Lower leg skin (tissue), 4 donors: ENCODE data around the gene PREX1. TPM values are rescaled to one million over a fixed set of nuclear protein-coding genes. Genes with fewer than 3 reads are reported as not detected.

Source experiments
- DNase-seq, 2 donors: peaks; one replicate each; pipeline ENCODE4 v3.0.0-alpha.2; 2019; ENCODE audit warnings: low spot score in 2 of 2
- H3K4me3 ChIP-seq: fragments of 200-600 bp; sonication (generic); 2 replicates; pipeline ENCODE4 v1.5.1; 2017; ENCODE audit warnings: mild to moderate bottlenecking, low read depth; ENCODE audit not compliant: poor library complexity, severe bottlenecking
- POLR2A ChIP-seq, 2 donors: fragments of 450-650 bp; IDR thresholded peaks; one replicate each; pipeline ENCODE4 v1.6.1; 2016 to 2017; ENCODE audit warnings: antibody characterized with exemption in 2 of 2, mild to moderate bottlenecking in 1 of 2, moderate library complexity in 1 of 2
- WGBS, 2 donors: methylation state at CpG; one replicate each; pipeline ENCODE4 v1.1.5; 2018; 5-methylcytosine and 5-hydroxymethylcytosine counted together
- intact Hi-C: fragments of 100-400 bp; cut with DNase I; formaldehyde crosslinking; loops from one replicate; pipeline ENCODE4 v1.15.0; 2023; ENCODE audit warnings: low total_unique reads
- total RNA-seq, 4 donors: library from RNA; depleted of rRNA; stranded (reverse); fragments of >200 nt; gene quantifications; one replicate each; pipeline ENCODE4 v1.1.0, GENCODE V29; 2016
- TF ChIP-seq, protein P1 (sequence below), 3 donors: fragments of 450-650 bp; IDR thresholded peaks; one replicate each; pipeline ENCODE4 v1.5.1; 2016; ENCODE audit warnings: antibody characterized with exemption in 3 of 3, mild to moderate bottlenecking in 3 of 3, moderate library complexity in 2 of 3

PREX1 gene
- total RNA-seq, 4 donors from 2014 or later: 5.4 to 18.6 (median 7.9) TPM

DNA sequence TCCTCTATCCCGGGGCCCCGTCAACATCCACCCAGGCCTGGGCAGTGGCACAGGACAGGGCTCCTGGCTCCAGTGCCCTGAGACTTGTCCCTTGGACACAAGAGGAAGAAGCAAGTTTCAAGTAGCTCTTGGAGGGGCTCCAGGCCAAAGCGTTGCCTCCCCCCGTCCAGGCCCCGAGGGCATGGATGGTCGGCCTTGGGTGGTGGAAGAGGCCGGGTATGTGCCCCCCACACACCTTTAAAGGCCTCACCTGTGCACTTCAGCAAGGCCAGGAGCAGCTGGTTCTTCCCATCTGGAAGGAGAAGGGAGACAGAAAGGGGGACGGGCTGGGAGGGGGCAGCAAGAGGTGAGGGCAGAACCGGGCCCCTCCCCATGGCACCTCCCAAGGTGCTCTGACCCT is 190.3 kb downstream of the PREX1 start:
- intact Hi-C loops: no loop called here
- no peak for TF ChIP-seq POLR2A (IDR thresholded peaks at IDR 0.05)
- TF ChIP-seq, protein P1, sequence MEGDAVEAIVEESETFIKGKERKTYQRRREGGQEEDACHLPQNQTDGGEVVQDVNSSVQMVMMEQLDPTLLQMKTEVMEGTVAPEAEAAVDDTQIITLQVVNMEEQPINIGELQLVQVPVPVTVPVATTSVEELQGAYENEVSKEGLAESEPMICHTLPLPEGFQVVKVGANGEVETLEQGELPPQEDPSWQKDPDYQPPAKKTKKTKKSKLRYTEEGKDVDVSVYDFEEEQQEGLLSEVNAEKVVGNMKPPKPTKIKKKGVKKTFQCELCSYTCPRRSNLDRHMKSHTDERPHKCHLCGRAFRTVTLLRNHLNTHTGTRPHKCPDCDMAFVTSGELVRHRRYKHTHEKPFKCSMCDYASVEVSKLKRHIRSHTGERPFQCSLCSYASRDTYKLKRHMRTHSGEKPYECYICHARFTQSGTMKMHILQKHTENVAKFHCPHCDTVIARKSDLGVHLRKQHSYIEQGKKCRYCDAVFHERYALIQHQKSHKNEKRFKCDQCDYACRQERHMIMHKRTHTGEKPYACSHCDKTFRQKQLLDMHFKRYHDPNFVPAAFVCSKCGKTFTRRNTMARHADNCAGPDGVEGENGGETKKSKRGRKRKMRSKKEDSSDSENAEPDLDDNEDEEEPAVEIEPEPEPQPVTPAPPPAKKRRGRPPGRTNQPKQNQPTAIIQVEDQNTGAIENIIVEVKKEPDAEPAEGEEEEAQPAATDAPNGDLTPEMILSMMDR (IDR thresholded peaks at IDR 0.05): no peak
- no peak overlapping the region for H3K4me3 ChIP-seq
- no peak for DNase-seq
- WGBS, 2 donors: 87% methylated on average over 7 to 9 of the region's 9 CpGs

DNA sequence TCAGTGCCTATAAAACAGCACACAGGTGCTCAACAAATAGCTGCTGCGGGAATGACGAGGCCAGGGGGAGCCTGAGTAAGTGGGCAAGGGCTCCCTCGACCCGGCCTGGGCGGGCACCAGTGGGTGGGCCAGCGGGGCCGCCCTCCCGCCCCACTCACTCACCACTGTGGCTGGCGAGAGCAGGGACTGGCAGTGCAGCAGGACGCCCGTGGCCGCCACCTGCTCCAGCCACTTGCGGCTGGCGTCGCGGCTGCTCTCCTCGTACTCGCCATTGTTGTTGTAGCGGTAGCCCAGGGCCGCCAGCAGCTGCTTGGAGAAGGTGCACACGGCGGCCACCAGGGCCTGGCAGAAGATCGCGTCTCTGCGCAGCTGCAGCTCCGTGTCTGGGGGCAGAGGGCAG is 191.5 kb downstream of the PREX1 start:
- 94% methylated on average over 7 to 26 of the region's 26 CpGs for WGBS, 2 donors
- intact Hi-C loops: no loop called here
- TF ChIP-seq, protein P1 (IDR thresholded peaks at IDR 0.05): no peak
- TF ChIP-seq POLR2A (IDR thresholded peaks at IDR 0.05): no peak

DNA sequence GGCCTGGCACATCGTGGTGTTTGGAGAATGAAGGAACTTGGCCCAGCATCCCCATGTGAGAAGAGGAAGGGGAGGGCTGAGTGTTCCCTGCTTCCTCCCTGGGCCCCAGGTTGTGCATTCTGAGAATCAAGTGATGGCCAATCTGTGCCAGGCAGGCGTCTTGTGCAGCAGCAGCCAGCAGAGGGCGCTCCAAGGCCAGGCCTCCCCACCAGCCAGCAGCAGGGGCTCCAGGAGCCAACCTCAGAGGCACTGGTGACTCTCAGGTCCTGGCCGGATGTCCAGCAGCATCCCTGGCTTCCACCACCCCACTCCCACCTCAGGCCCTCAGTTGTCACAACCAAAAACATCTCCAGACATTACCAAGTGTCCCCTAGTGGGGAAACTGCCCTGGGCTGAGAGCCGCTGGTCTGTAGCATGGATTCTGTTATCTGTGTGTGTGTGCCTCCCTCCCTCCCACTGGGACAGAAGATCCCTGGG is 192.0 kb downstream of the PREX1 start:
- WGBS, 2 donors: 26 to 41% methylated on average over 4 to 5 of the region's 5 CpGs
- no peak for TF ChIP-seq POLR2A (IDR thresholded peaks at IDR 0.05)
- TF ChIP-seq, protein P1 (IDR thresholded peaks at IDR 0.05): no peak
- DNase-seq: no peak
- intact Hi-C loops: no loop called here
- no peak overlapping the region for H3K4me3 ChIP-seq

More for the DNA sequence above, 191.5 kb downstream of the PREX1 start:
- DNase-seq: no peak
- H3K4me3 ChIP-seq: no peak overlapping the region

GRCh38 chr20:48635361-48635760 is 192.4 kb downstream of the PREX1 start:
- H3K4me3 ChIP-seq: no peak overlapping the region
- DNase-seq: no peak
- 94 to 96% methylated on average over 5 of the region's 5 CpGs for WGBS, 2 donors
- intact Hi-C loops: no loop called here
- no peak for TF ChIP-seq POLR2A (IDR thresholded peaks at IDR 0.05)
- TF ChIP-seq, protein P1 (IDR thresholded peaks at IDR 0.05): no peak

- no peak for TF ChIP-seq POLR2A (IDR thresholded peaks at IDR 0.05)
- TF ChIP-seq, protein P1 (IDR thresholded peaks at IDR 0.05): no peak
Observed at GRCh38 chr20:48634641-48635040, 193.2 kb downstream of the PREX1 start.

GRCh38 chr20:48633620-48634257 is 194.1 kb downstream of the PREX1 start:
- 83 to 84% methylated on average over 9 of the region's 9 CpGs for WGBS, 2 donors
- intact Hi-C loops: no loop called here
- no peak overlapping the region for H3K4me3 ChIP-seq
- no peak for TF ChIP-seq POLR2A (IDR thresholded peaks at IDR 0.05)
- TF ChIP-seq, protein P1 (IDR thresholded peaks at IDR 0.05): no peak
- DNase-seq: no peak

More at GRCh38 chr20:48634641-48635040, 193.2 kb downstream of the PREX1 start:
- no peak for DNase-seq
- H3K4me3 ChIP-seq: no peak overlapping the region
- intact Hi-C loops: no loop called here
- 87 to 89% methylated on average over 7 of the region's 7 CpGs for WGBS, 2 donors
